ENCODE data around the gene EVA1A.

EVA1A gene

GRCh38 chr2:75547345-75548035 lies 13.2 kb downstream of the EVA1A start:
- Histone ChIP-seq H3K9ac (ENCODE audit: low read depth, low read length) (no peak overlapping the region), H3K27me3 (ENCODE audit: control insufficient read depth, insufficient read depth, low read length) (no peaks in the 10 kb centered on the region), H3K36me3 (ENCODE audit: control insufficient read depth, insufficient read depth, low read length) (no peaks in the 10 kb centered on the region)

GRCh38 chr2:75545922-75546321 lies 14.8 kb downstream of the EVA1A start:
- no peaks in the 10 kb centered on the region for H3K27me3 ChIP-seq (ENCODE audit: control insufficient read depth, insufficient read depth, low read length)
- no peaks in the 10 kb centered on the region for H3K4me1 ChIP-seq (ENCODE audit: control insufficient read depth, insufficient read depth, low read length)
- no peaks in the 10 kb centered on the region for H3K9me3 ChIP-seq (ENCODE audit: control insufficient read depth, insufficient read depth, low read length)
- no peak overlapping the region for H3K4me3 ChIP-seq (ENCODE audit: low read depth, low read length)
- H3K36me3 ChIP-seq (ENCODE audit: control insufficient read depth, insufficient read depth, low read length) = no peaks in the 10 kb centered on the region
- H3K9ac ChIP-seq (ENCODE audit: low read depth, low read length) = no peak overlapping the region

More at GRCh38 chr2:75547345-75548035, 13.2 kb downstream of the EVA1A start:
- no peak overlapping the region for H3K4me3 ChIP-seq (ENCODE audit: low read depth, low read length)
- no peaks in the 10 kb centered on the region for H3K9me3 ChIP-seq (ENCODE audit: control insufficient read depth, insufficient read depth, low read length)
- H3K4me1 ChIP-seq (ENCODE audit: control insufficient read depth, insufficient read depth, low read length) = no peaks in the 10 kb centered on the region

GRCh38 chr2:75545387-75545786 lies 15.4 kb downstream of the EVA1A start:
- H3K36me3 ChIP-seq (ENCODE audit: control insufficient read depth, insufficient read depth, low read length) = no peaks in the 10 kb centered on the region
- no peak overlapping the region for H3K4me3 ChIP-seq (ENCODE audit: low read depth, low read length)
- no peak overlapping the region for H3K9ac ChIP-seq (ENCODE audit: low read depth, low read length)
- no peaks in the 10 kb centered on the region for H3K9me3 ChIP-seq (ENCODE audit: control insufficient read depth, insufficient read depth, low read length)
- no peaks in the 10 kb centered on the region for H3K4me1 ChIP-seq (ENCODE audit: control insufficient read depth, insufficient read depth, low read length)
- no peaks in the 10 kb centered on the region for H3K27me3 ChIP-seq (ENCODE audit: control insufficient read depth, insufficient read depth, low read length)

- Histone ChIP-seq H3K36me3 (ENCODE audit: control insufficient read depth, insufficient read depth, low read length) (no peaks in the 10 kb centered on the region), H3K9ac (ENCODE audit: low read depth, low read length) (no peak overlapping the region), H3K4me1 (ENCODE audit: control insufficient read depth, insufficient read depth, low read length) (no peaks in the 10 kb centered on the region), H3K9me3 (ENCODE audit: control insufficient read depth, insufficient read depth, low read length) (no peaks in the 10 kb centered on the region), H3K4me3 (ENCODE audit: low read depth, low read length) (no peak overlapping the region), H3K27me3 (ENCODE audit: control insufficient read depth, insufficient read depth, low read length) (no peaks in the 10 kb centered on the region)
Measured at GRCh38 chr2:75543446-75543845, 17.3 kb downstream of the EVA1A start.

- Histone ChIP-seq H3K4me3 (ENCODE audit: low read depth, low read length) (no peak overlapping the region), H3K9me3 (ENCODE audit: control insufficient read depth, insufficient read depth, low read length) (no peaks in the 10 kb centered on the region), H3K27me3 (ENCODE audit: control insufficient read depth, insufficient read depth, low read length) (no peaks in the 10 kb centered on the region), H3K4me1 (ENCODE audit: control insufficient read depth, insufficient read depth, low read length) (no peaks in the 10 kb centered on the region), H3K9ac (ENCODE audit: low read depth, low read length) (no peak overlapping the region), H3K36me3 (ENCODE audit: control insufficient read depth, insufficient read depth, low read length) (no peaks in the 10 kb centered on the region)
Measured at GRCh38 chr2:75541430-75541829, 19.3 kb downstream of the EVA1A start.

- H3K27me3 ChIP-seq (ENCODE audit: control insufficient read depth, insufficient read depth, low read length) = no peaks in the 10 kb centered on the region
- H3K4me1 ChIP-seq (ENCODE audit: control insufficient read depth, insufficient read depth, low read length) = no peaks in the 10 kb centered on the region
- H3K9ac ChIP-seq (ENCODE audit: low read depth, low read length) = no peak overlapping the region
Measured at GRCh38 chr2:75540994-75541393, 19.7 kb downstream of the EVA1A start.

GRCh38 chr2:75539955-75540716 lies 20.6 kb downstream of the EVA1A start:
- Histone ChIP-seq H3K27me3 (ENCODE audit: control insufficient read depth, insufficient read depth, low read length) (no peaks in the 10 kb centered on the region), H3K4me1 (ENCODE audit: control insufficient read depth, insufficient read depth, low read length) (no peaks in the 10 kb centered on the region), H3K36me3 (ENCODE audit: control insufficient read depth, insufficient read depth, low read length) (no peaks in the 10 kb centered on the region), H3K9me3 (ENCODE audit: control insufficient read depth, insufficient read depth, low read length) (no peaks in the 10 kb centered on the region), H3K9ac (ENCODE audit: low read depth, low read length) (no peak overlapping the region), H3K4me3 (ENCODE audit: low read depth, low read length) (no peak overlapping the region)

More at GRCh38 chr2:75540994-75541393, 19.7 kb downstream of the EVA1A start:
- H3K9me3 ChIP-seq (ENCODE audit: control insufficient read depth, insufficient read depth, low read length) = no peaks in the 10 kb centered on the region
- H3K36me3 ChIP-seq (ENCODE audit: control insufficient read depth, insufficient read depth, low read length) = no peaks in the 10 kb centered on the region
- H3K4me3 ChIP-seq (ENCODE audit: low read depth, low read length) = no peak overlapping the region

- H3K27me3 ChIP-seq (ENCODE audit: control insufficient read depth, insufficient read depth, low read length) = no peaks in the 10 kb centered on the region
- no peaks in the 10 kb centered on the region for H3K9me3 ChIP-seq (ENCODE audit: control insufficient read depth, insufficient read depth, low read length)
- H3K4me1 ChIP-seq (ENCODE audit: control insufficient read depth, insufficient read depth, low read length) = no peaks in the 10 kb centered on the region
- no peak overlapping the region for H3K4me3 ChIP-seq (ENCODE audit: low read depth, low read length)
- H3K36me3 ChIP-seq (ENCODE audit: control insufficient read depth, insufficient read depth, low read length) = no peaks in the 10 kb centered on the region
- no peak overlapping the region for H3K9ac ChIP-seq (ENCODE audit: low read depth, low read length)
Measured at GRCh38 chr2:75538521-75539490, 21.9 kb downstream of the EVA1A start.

- Histone ChIP-seq H3K4me3 (ENCODE audit: low read depth, low read length) (no peak overlapping the region), H3K27me3 (ENCODE audit: control insufficient read depth, insufficient read depth, low read length) (no peaks in the 10 kb centered on the region), H3K9me3 (ENCODE audit: control insufficient read depth, insufficient read depth, low read length) (no peaks in the 10 kb centered on the region), H3K36me3 (ENCODE audit: control insufficient read depth, insufficient read depth, low read length) (no peaks in the 10 kb centered on the region), H3K4me1 (ENCODE audit: control insufficient read depth, insufficient read depth, low read length) (no peaks in the 10 kb centered on the region), H3K9ac (ENCODE audit: low read depth, low read length) (no peak overlapping the region)
Measured at GRCh38 chr2:75537658-75538057, 23.1 kb downstream of the EVA1A start.

- Histone ChIP-seq H3K4me1 (ENCODE audit: control insufficient read depth, insufficient read depth, low read length) (peaks cover 10% of the 10 kb centered on the region), H3K4me3 (ENCODE audit: low read depth, low read length) (no peak overlapping the region), H3K36me3 (ENCODE audit: control insufficient read depth, insufficient read depth, low read length) (no peaks in the 10 kb centered on the region), H3K9ac (ENCODE audit: low read depth, low read length) (no peak overlapping the region), H3K9me3 (ENCODE audit: control insufficient read depth, insufficient read depth, low read length) (no peaks in the 10 kb centered on the region), H3K27me3 (ENCODE audit: control insufficient read depth, insufficient read depth, low read length) (no peaks in the 10 kb centered on the region)
Measured at GRCh38 chr2:75533135-75533534, 27.6 kb downstream of the EVA1A start.

- Histone ChIP-seq H3K36me3 (ENCODE audit: control insufficient read depth, insufficient read depth, low read length) (no peaks in the 10 kb centered on the region), H3K4me1 (ENCODE audit: control insufficient read depth, insufficient read depth, low read length) (peaks cover 15% of the 10 kb centered on the region), H3K9ac (ENCODE audit: low read depth, low read length) (no peak overlapping the region), H3K27me3 (ENCODE audit: control insufficient read depth, insufficient read depth, low read length) (no peaks in the 10 kb centered on the region), H3K9me3 (ENCODE audit: control insufficient read depth, insufficient read depth, low read length) (no peaks in the 10 kb centered on the region), H3K4me3 (ENCODE audit: low read depth, low read length) (no peak overlapping the region)
Measured at GRCh38 chr2:75532488-75532887, 28.3 kb downstream of the EVA1A start.
